GM19328 (cell line): Measurements from ENCODE around the gene AHCYL1.

Source experiments
- ATAC-seq: cut with Tn5 transposase; IDR thresholded peaks from one replicate; pipeline ENCODE4 v1.9.1; 2021; ENCODE audit warnings: mild to moderate bottlenecking, moderate library complexity; ENCODE audit not compliant: unreplicated experiment

AHCYL1 gene

GRCh38 chr1:110034451-110035235 is 50.1 kb downstream of the AHCYL1 start, which contains the start of gene STRIP1:
TSS of gene STRIP1 (plus strand) at chr1:110034624. CDS start at chr1:110034638, 14 bp downstream.
- peak; percentile 79 for ATAC-seq

- ATAC-seq: no peak
These were observed 50.7 kb downstream of the AHCYL1 start for GRCh38 chr1:110035236-110035752.

- ATAC-seq: no peak
These were observed 53.7 kb downstream of the AHCYL1 start for GRCh38 chr1:110038271-110038670.

GRCh38 chr1:110039641-110040040 is 55.1 kb downstream of the AHCYL1 start:
- ATAC-seq: no peak

GRCh38 chr1:110040548-110040947 is 56.0 kb downstream of the AHCYL1 start:
- no peak for ATAC-seq

GRCh38 chr1:110043016-110043415 is 58.5 kb downstream of the AHCYL1 start:
- ATAC-seq: no peak

GRCh38 chr1:110047463-110047862 is 62.9 kb downstream of the AHCYL1 start:
- ATAC-seq: no peak

GRCh38 chr1:110048240-110048639 is 63.7 kb downstream of the AHCYL1 start:
- no peak for ATAC-seq

GRCh38 chr1:110048923-110049601 is 64.5 kb downstream of the AHCYL1 start:
- no peak for ATAC-seq

GRCh38 chr1:110049801-110050601 is 65.4 kb downstream of the AHCYL1 start:
- ATAC-seq: no peak

- no peak for ATAC-seq
These were observed 66.2 kb downstream of the AHCYL1 start for GRCh38 chr1:110050602-110051261.

- ATAC-seq: no peak
These were observed 66.7 kb downstream of the AHCYL1 start for GRCh38 chr1:110051262-110051648.

- ATAC-seq: no peak
These were observed 69.2 kb downstream of the AHCYL1 start for GRCh38 chr1:110053552-110054428.

GRCh38 chr1:110055493-110056284 is 71.1 kb downstream of the AHCYL1 start:
- ATAC-seq: no peak

- ATAC-seq: no peak
These were observed 71.7 kb downstream of the AHCYL1 start for GRCh38 chr1:110056285-110056683.

- no peak for ATAC-seq
These were observed 72.2 kb downstream of the AHCYL1 start for GRCh38 chr1:110056776-110057175.

- ATAC-seq: no peak
These were observed 73.5 kb downstream of the AHCYL1 start for GRCh38 chr1:110057963-110058518.

- ATAC-seq: no peak
These were observed 74.0 kb downstream of the AHCYL1 start for GRCh38 chr1:110058591-110058990.
